Cardiac muscle cell (in vitro differentiated cells and primary cell): Measurements from ENCODE around the gene ELP2. TPM values are rescaled to one million over a fixed set of nuclear protein-coding genes. Genes with fewer than 3 reads are reported as not detected.
"Not testable (repeated sequence)": the region's sequence is repeated elsewhere in the genome, so short reads cannot be mapped to it uniquely, and the experiment has no call there.

Experiments used
- DNase-seq, 2 donors: peaks; one replicate each; pipeline versions ENCODE4 v3.0.0 to v3.0.0-alpha.2; 2010 to 2017; ENCODE audit warnings: low read depth in 1 of 2, low spot score in 1 of 2
- H3K27ac ChIP-seq: fragments of 200-600 bp; sonication (generic); 2 replicates; pipeline ENCODE4 v1.5.1; 2016
- H3K27me3 ChIP-seq: fragments of 200-600 bp; sonication (generic); 2 replicates; pipeline ENCODE4 v1.6.0; 2016; ENCODE audit warnings: control low read depth
- H3K36me3 ChIP-seq: fragments of 200-600 bp; sonication (generic); 2 replicates; pipeline ENCODE4 v1.5.1; 2016; ENCODE audit warnings: control low read depth
- H3K4me1 ChIP-seq: fragments of 200-600 bp; sonication (generic); 2 replicates; pipeline ENCODE4 v1.8.1; 2017; ENCODE audit warnings: low read depth, mild to moderate bottlenecking, mixed run types
- H3K4me3 ChIP-seq: fragments of 200-600 bp; sonication (generic); 2 replicates; pipeline ENCODE4 v1.5.1; 2016; ENCODE audit warnings: mild to moderate bottlenecking
- H3K9me3 ChIP-seq: fragments of 200-600 bp; sonication (generic); 2 replicates; pipeline ENCODE4 v1.5.1; 2017; ENCODE audit warnings: low read depth, mild to moderate bottlenecking, control low read depth
- polyA plus RNA-seq: library from polyadenylated mRNA; unstranded; fragments of >200 nt; fragmentation: Nextera tagmentation; extraction: Ambion mirVana; gene quantifications from 2 replicates; pipeline ENCODE4 v1.2.1, GENCODE V29; 2016
- total RNA-seq: library from RNA; depleted of rRNA; stranded (reverse); fragments of >200 nt; gene quantifications from 2 replicates; pipeline ENCODE4 v1.2.3, GENCODE V29; 2016
- TF ChIP-seq, protein P1 (sequence below): IDR thresholded peaks from 2 replicates; pipeline ENCODE4 v1.5.1; 2012; ENCODE audit warnings: low read depth, mild to moderate bottlenecking, low read length

Gene ELP2
- total and polyA plus RNA-seq, 2 experiments from 2014 or later, result 39.2 to 46.9 TPM

DNA sequence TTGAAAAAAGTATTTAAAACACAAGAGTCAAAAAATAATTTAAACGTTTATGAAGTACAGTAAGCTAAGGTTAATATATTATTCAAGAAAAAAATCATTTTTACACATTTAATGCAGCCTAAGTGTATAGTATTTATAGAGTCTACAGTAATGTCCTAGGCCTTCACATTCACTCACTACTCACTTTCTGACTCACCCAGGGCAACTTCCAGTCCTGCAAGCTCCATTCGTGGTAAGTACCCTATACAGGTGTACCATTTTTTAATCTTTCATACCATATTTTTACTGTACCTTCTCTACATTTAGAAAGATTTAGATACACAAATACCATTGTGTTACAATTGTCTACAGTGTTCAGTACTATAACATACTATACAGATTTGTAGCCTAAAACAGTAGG lies 41.4 kb upstream of the ELP2 start:
- Histone ChIP-seq H3K27ac (no peak overlapping the region), H3K4me1 (no peaks in the 10 kb centered on the region), H3K4me3 (no peak overlapping the region), H3K36me3 (no peaks in the 10 kb centered on the region), H3K27me3 (no peaks in the 10 kb centered on the region), H3K9me3 (no peaks in the 10 kb centered on the region)
- TF ChIP-seq, protein P1, sequence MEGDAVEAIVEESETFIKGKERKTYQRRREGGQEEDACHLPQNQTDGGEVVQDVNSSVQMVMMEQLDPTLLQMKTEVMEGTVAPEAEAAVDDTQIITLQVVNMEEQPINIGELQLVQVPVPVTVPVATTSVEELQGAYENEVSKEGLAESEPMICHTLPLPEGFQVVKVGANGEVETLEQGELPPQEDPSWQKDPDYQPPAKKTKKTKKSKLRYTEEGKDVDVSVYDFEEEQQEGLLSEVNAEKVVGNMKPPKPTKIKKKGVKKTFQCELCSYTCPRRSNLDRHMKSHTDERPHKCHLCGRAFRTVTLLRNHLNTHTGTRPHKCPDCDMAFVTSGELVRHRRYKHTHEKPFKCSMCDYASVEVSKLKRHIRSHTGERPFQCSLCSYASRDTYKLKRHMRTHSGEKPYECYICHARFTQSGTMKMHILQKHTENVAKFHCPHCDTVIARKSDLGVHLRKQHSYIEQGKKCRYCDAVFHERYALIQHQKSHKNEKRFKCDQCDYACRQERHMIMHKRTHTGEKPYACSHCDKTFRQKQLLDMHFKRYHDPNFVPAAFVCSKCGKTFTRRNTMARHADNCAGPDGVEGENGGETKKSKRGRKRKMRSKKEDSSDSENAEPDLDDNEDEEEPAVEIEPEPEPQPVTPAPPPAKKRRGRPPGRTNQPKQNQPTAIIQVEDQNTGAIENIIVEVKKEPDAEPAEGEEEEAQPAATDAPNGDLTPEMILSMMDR, result no peak
- no peak for DNase-seq

DNA sequence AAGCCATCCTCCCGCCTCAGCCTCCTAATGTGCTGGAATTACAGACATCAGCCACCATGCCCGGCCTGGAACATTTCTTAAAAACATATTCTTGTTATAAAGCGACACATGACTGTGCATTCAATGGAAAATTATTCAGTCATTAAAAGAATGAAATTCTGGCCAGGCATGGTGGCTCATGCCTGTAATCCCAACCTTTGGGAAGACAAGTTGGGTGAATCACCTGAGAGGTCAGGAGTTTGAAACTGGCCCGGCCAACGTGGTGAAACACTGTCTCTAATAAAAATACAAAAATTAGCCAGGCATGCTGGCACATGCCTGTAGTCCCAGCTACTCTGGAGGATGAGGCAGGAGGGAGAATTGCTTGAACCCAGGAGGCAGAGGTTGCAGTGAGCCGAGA lies 40.7 kb upstream of the ELP2 start:
- no peaks in the 10 kb centered on the region for H3K4me1 ChIP-seq
- no peak overlapping the region for H3K4me3 ChIP-seq
- TF ChIP-seq, protein P1, result no peak
- H3K36me3 ChIP-seq, result no peaks in the 10 kb centered on the region
- H3K27me3 ChIP-seq, result no peaks in the 10 kb centered on the region
- H3K27ac ChIP-seq, result no peak overlapping the region
- no peak for DNase-seq
- H3K9me3 ChIP-seq, result no peaks in the 10 kb centered on the region

DNA sequence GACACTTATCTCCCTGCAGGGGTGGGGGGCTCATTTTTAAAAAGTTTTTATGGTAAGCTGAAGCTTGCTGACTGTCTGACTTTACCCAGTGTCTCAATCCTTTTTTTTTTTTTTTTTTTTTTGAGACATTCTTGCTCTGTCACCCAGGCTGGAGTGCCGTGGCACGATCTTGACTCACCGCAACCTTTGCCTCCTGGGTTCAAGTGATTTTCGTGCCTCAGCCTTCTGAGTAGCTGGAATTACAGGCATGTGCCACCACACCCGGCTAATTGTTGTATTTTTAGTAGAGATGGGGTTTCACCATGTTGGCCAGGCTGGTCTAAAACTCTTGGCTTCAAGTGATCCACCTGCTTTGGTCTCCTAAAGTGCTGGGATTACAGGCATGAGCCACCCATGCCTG lies 37.6 kb upstream of the ELP2 start:
- H3K27me3 ChIP-seq, H3K4me1 ChIP-seq, H3K9me3 ChIP-seq, H3K27ac ChIP-seq, H3K36me3 ChIP-seq, DNase-seq, H3K4me3 ChIP-seq: not testable (repeated sequence)

DNA sequence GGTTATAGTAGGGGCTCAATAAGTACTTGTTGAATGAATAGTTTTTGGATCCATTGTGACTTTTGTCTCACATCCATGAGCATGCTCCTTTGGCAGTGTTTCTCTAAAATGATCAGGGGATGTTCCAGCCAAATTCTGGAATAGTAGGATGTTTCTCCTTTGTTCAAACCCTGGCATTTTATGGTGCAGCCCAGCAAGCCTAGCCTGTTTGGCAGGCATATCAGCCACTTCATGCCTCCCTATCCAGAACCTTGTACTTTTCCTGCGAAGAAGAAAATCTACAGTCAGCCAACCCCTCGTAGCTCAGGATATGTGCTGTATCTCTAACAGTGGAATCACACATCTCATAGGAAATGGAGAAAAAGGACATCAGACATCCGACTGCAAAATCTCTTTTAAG lies 35.3 kb upstream of the ELP2 start:
- Histone ChIP-seq H3K9me3 (no peaks in the 10 kb centered on the region), H3K27me3 (no peaks in the 10 kb centered on the region), H3K4me3 (no peak overlapping the region), H3K4me1 (no peaks in the 10 kb centered on the region), H3K36me3 (no peaks in the 10 kb centered on the region), H3K27ac (no peak overlapping the region)
- no peak for DNase-seq
- TF ChIP-seq, protein P1, result no peak

DNA sequence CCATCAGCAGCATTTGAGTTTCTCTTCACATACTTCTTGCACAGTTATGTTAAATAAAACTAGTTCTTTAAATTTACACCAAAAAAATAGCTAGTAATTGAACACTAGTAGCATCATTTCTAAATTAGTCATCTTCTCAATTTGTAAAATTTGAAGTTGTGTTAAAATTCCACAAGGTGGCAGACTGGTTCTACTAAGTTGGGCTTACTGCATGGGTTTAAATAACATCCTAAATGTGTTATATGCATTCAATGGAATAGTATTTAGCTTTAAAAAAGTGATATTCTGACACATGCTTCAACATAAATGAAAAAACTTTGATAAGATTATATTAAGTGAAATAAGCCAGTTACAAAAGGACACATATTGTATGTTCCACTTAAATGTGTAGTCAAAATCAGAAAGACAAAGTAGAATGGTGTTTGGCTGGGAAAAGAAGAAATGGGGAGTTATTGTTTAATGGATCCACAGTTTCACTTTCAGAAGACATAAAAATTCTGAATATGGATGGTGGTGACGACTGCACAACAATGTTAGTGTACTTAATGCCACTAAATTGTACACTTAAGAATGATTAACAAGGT lies 33.7 kb upstream of the ELP2 start:
- TF ChIP-seq, protein P1, result peak; percentile 45
- H3K27me3 ChIP-seq, result no peaks in the 10 kb centered on the region
- no peaks in the 10 kb centered on the region for H3K9me3 ChIP-seq
- no peaks in the 10 kb centered on the region for H3K4me1 ChIP-seq
- DNase-seq, result peak; percentile 63 to 85
- no peak overlapping the region for H3K27ac ChIP-seq
- H3K4me3 ChIP-seq, result no peak overlapping the region
- no peaks in the 10 kb centered on the region for H3K36me3 ChIP-seq

DNA sequence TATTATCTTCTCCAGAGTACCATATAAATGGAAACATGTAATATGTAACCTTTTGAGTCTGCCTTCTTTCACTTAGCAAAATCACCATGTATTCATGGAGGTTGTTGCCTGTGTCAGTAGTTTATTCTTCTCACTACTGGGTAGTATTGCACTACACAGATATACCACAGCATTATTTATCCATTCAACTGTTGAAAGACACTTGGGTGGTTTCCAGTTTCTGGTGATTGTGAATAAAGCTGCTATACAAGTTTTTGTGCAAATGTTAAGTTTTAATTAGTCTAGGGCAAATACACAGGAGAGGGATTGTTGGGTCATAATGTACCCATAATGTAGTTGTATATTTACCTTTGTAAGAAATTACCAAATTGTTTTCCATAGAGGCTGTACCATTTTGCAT lies 32.7 kb upstream of the ELP2 start:
- no peak overlapping the region for H3K4me3 ChIP-seq
- no peak for DNase-seq
- H3K9me3 ChIP-seq, result no peaks in the 10 kb centered on the region
- no peak overlapping the region for H3K27ac ChIP-seq
- TF ChIP-seq, protein P1, result no peak
- H3K36me3 ChIP-seq, result no peaks in the 10 kb centered on the region
- no peaks in the 10 kb centered on the region for H3K27me3 ChIP-seq
- no peaks in the 10 kb centered on the region for H3K4me1 ChIP-seq
